Suprapubic skin (tissue), 3 donors: ENCODE results near the gene MTIF3.

ENCODE experiments used
- EP300 ChIP-seq: sonication (generic); formaldehyde crosslinking; IDR thresholded peaks from one replicate; pipeline ENCODE4 v1.6.1; 2017; ENCODE audit warnings: antibody characterized with exemption
- POLR2A ChIP-seq, 2 donors: fragments of 450-650 bp; IDR thresholded peaks; one replicate each; pipeline ENCODE4 v1.6.1; 2017; ENCODE audit warnings: antibody characterized with exemption in 2 of 2, mild to moderate bottlenecking in 2 of 2, moderate library complexity in 2 of 2
- TF ChIP-seq, protein P1 (sequence below), 2 donors: fragments of 200-600 bp in 1 of 2; fragments of 450-650 bp in 1 of 2; sonication (generic) in 1 of 2; IDR thresholded peaks; one replicate each; pipeline ENCODE4 v1.5.1; 2016 to 2019; ENCODE audit warnings: antibody characterized with exemption in 2 of 2, mild to moderate bottlenecking in 1 of 2, moderate library complexity in 1 of 2

DNA sequence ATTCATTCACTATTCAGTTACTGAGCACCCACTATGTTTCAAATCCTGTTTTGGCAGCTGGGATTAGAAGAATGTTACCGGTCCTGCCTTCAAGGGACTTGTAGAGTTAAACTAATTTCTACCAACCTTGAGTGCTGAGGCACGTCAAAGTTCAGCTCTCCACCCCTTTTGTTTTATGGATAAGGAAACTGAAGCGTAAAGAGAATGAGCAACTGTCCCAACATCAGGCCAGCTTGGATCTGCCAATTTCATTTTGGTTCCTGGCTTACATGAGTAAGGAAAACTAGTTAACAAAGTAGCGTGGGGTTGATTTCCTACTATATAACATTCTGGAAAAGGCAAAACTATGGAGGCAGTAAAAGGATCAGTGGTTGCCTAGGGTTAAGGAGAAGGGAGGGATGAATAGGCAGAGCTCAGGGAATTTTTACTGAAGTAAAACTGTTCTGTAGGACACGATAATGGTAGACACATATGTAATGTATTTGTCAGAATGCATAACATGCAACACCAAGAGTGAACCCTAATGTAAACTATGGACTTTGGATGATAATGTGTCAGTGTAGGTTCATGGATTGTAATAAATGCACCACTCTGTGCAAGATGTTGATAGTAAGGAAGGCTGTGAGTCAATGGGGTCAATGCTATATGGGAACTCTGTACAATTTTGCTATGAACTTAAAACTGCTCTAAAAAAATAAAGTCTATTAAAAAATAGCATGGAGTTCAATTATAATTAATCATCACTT is 19.9 kb upstream of the MTIF3 start:
- TF ChIP-seq, protein P1, sequence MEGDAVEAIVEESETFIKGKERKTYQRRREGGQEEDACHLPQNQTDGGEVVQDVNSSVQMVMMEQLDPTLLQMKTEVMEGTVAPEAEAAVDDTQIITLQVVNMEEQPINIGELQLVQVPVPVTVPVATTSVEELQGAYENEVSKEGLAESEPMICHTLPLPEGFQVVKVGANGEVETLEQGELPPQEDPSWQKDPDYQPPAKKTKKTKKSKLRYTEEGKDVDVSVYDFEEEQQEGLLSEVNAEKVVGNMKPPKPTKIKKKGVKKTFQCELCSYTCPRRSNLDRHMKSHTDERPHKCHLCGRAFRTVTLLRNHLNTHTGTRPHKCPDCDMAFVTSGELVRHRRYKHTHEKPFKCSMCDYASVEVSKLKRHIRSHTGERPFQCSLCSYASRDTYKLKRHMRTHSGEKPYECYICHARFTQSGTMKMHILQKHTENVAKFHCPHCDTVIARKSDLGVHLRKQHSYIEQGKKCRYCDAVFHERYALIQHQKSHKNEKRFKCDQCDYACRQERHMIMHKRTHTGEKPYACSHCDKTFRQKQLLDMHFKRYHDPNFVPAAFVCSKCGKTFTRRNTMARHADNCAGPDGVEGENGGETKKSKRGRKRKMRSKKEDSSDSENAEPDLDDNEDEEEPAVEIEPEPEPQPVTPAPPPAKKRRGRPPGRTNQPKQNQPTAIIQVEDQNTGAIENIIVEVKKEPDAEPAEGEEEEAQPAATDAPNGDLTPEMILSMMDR (IDR thresholded peaks at IDR 0.05) = no peak
- TF ChIP-seq EP300 = no peak
- no peak for TF ChIP-seq POLR2A (IDR thresholded peaks at IDR 0.05)
